ENCODE data around the gene NRG2. TPM values are rescaled to one million over a fixed set of nuclear protein-coding genes. Genes with fewer than 3 reads are reported as not detected.

NRG2 gene
- total and polyA plus RNA-seq, 8 donors = 1.2 to 5.2 (median 3.0) TPM

DNA sequence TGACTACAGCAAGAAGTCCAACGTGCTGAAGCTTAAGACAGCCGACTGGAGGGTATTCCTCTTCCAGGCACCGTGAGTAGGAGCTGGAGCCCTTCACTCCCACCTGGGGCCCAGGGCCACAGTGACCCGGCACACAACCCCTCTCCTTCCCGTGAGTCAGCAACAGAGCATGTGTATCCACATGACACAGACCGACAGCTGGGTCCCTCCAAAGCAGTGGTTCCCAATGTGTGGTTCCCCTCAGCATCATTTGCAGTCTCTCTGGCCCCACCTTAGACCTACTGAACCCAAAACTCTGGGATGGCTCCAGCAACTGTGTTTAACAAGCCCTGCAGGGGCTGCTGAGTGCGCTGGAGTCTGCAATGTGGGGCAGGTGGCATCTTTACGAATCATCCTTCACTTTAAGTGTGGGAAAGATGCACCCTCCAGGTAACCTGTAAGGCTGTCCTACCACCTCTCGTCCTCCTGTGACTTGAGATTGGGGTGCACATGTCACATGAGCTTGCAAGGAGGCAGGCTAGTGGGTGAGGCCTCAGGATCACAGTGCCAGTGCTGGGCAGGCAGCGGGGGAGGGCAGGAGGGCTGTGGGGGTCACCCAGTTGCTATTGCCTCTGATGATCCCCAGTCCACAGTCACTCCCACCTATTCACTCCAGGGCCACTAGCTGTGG is 205.3 kb downstream of the NRG2 start:
- DNase-seq (no peak), FAIRE-seq (no peak), ATAC-seq (no peak)
- TF ChIP-seq, protein P1, sequence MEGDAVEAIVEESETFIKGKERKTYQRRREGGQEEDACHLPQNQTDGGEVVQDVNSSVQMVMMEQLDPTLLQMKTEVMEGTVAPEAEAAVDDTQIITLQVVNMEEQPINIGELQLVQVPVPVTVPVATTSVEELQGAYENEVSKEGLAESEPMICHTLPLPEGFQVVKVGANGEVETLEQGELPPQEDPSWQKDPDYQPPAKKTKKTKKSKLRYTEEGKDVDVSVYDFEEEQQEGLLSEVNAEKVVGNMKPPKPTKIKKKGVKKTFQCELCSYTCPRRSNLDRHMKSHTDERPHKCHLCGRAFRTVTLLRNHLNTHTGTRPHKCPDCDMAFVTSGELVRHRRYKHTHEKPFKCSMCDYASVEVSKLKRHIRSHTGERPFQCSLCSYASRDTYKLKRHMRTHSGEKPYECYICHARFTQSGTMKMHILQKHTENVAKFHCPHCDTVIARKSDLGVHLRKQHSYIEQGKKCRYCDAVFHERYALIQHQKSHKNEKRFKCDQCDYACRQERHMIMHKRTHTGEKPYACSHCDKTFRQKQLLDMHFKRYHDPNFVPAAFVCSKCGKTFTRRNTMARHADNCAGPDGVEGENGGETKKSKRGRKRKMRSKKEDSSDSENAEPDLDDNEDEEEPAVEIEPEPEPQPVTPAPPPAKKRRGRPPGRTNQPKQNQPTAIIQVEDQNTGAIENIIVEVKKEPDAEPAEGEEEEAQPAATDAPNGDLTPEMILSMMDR (IDR thresholded peaks at IDR 0.05) = no peak
- Histone ChIP-seq H3K4me3 (no peak overlapping the region), H3K36me3 (no peaks in the 10 kb centered on the region), H3K27me3 (no peaks in the 10 kb centered on the region), H3K9me3 (no peaks in the 10 kb centered on the region), H3K27ac (no peak overlapping the region), H3K4me1 (no peaks in the 10 kb centered on the region)
- intact Hi-C loops (cut with DNase I) = no loop called here
- 85 to 86% methylated on average over 10 of the region's 10 CpGs for WGBS, 2 donors

DNA sequence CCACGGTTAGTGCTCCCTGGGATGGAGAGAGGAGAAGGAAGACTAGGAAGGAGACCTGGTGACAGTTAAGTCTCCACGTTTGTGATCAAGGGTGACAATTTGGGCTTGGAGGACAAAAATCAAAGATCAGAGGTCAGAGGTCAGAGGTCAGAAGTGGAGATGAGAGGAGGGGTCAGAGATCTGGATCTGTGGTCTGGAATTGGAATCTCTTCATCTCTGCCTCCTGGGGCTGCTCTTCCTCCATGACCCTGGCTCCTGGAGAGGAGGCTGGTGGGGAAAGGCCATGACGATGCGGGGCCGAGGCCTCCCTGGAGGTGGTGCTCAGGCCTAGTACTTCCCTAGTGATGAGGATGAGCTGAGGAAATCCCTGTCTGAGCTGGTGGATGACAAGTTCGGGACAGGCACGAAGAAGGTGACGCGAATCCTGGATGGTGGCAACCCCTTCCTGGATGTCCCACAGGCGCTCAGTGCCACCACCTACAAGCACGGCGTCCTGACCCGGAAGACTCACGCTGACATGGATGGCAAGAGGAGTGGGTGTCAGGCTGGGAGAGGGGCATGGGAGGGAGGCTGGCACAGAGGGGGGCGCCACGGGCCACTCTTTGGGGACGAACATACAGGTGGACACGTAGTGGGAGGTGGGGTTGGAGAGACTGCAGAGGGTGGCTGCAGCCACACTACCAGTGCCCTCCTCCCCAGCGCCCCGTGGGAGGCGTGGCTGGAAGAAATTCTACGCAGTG is 206.5 kb downstream of the NRG2 start:
- FAIRE-seq = no peak

GRCh38 chr5:139835656-139836055 is 207.4 kb downstream of the NRG2 start:
- intact Hi-C loops (cut with DNase I) = no loop called here
- WGBS, 2 donors = 53 to 58% methylated on average over 3 of the region's 3 CpGs
- Histone ChIP-seq H3K4me1 (no peaks in the 10 kb centered on the region), H3K36me3 (no peaks in the 10 kb centered on the region), H3K27me3 (no peaks in the 10 kb centered on the region), H3K9me3 (no peaks in the 10 kb centered on the region), H3K4me3 (no peak overlapping the region), H3K27ac (no peak overlapping the region)
- no peak for FAIRE-seq
- TF ChIP-seq, protein P1 (IDR thresholded peaks at IDR 0.05) = no peak
- no peak for ATAC-seq
- DNase-seq = no peak

More for the DNA sequence above, 206.5 kb downstream of the NRG2 start:
- Histone ChIP-seq H3K4me3 (no peak overlapping the region), H3K27me3 (no peaks in the 10 kb centered on the region), H3K4me1 (no peaks in the 10 kb centered on the region), H3K36me3 (no peaks in the 10 kb centered on the region), H3K27ac (no peak overlapping the region), H3K9me3 (no peaks in the 10 kb centered on the region)
- WGBS, 2 donors = 91 to 94% methylated on average over 22 of the region's 22 CpGs
- no peak for ATAC-seq
- DNase-seq = peak in 2 of 6 donors; percentile 24 to 50
- TF ChIP-seq, protein P1 (IDR thresholded peaks at IDR 0.05) = no peak
- intact Hi-C loops (cut with DNase I) = no loop called here

GRCh38 chr5:139833525-139833924 is 209.6 kb downstream of the NRG2 start:
- no peaks in the 10 kb centered on the region for H3K4me1 ChIP-seq
- TF ChIP-seq, protein P1 (IDR thresholded peaks at IDR 0.05) = no peak
- H3K27me3 ChIP-seq = no peaks in the 10 kb centered on the region
- 50 to 52% methylated on average over 3 of the region's 3 CpGs for WGBS, 2 donors
- FAIRE-seq (no peak), ATAC-seq (no peak), DNase-seq (no peak)
- no peak overlapping the region for H3K27ac ChIP-seq
- intact Hi-C loops (cut with DNase I) = no loop called here
- no peaks in the 10 kb centered on the region for H3K36me3 ChIP-seq
- no peak overlapping the region for H3K4me3 ChIP-seq
- no peaks in the 10 kb centered on the region for H3K9me3 ChIP-seq

DNA sequence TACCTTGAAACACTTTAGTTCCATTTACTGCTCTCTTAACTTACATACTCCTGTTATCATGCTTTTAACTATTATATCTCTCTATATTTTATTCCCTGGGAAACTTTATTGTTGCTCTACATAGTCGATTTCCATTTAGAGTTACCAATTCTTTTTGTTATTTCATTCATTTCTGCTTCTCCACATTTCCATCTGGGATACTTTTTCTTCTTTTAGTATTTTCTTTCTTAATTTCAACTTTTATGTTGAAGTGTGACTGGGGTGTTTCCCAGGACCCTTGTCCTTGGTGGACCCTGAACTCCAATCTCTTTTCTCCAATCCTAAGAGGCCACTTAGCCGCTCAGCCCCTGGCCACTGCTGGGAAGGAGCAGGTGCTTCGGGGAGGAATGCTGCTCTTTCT is 211.5 kb downstream of the NRG2 start:
- no peaks in the 10 kb centered on the region for H3K27me3 ChIP-seq
- H3K9me3 ChIP-seq = no peaks in the 10 kb centered on the region
- intact Hi-C loops (cut with DNase I) = no loop called here
- H3K27ac ChIP-seq = no peak overlapping the region
- H3K4me1 ChIP-seq = no peaks in the 10 kb centered on the region
- WGBS, 2 donors = 71% methylated on average over 3 of the region's 3 CpGs
- FAIRE-seq (no peak), ATAC-seq (no peak), DNase-seq (no peak)
- TF ChIP-seq, protein P1 (IDR thresholded peaks at IDR 0.05) = no peak
- no peaks in the 10 kb centered on the region for H3K36me3 ChIP-seq
- H3K4me3 ChIP-seq = no peak overlapping the region

All from pancreas (tissue), 10 donors.